HG03025 (cell line): ENCODE measurements around the gene CDC123.
A peak's percentile ranks its signal among the peaks of the same experiment; 100 is the strongest.

Experiments
- ATAC-seq: cut with Tn5 transposase; IDR thresholded peaks from one replicate; pipeline ENCODE4 v1.9.1; 2021; ENCODE audit warnings: mild to moderate bottlenecking, moderate library complexity; ENCODE audit not compliant: unreplicated experiment, low FRiP score

Gene CDC123

GRCh38 chr10:12188656-12189055 is 7.3 kb upstream of the CDC123 start:
- ATAC-seq: no peak

GRCh38 chr10:12189426-12189825 is 6.6 kb upstream of the CDC123 start:
- ATAC-seq: no peak

- ATAC-seq: no peak
Measured at GRCh38 chr10:12191715-12192114, 4.3 kb upstream of the CDC123 start.

- ATAC-seq: no peak
Measured at GRCh38 chr10:12193193-12193592, 2.8 kb upstream of the CDC123 start.

GRCh38 chr10:12194752-12195271 is 1.2 kb upstream of the CDC123 start:
- ATAC-seq: no peak

- peak; percentile 15 for ATAC-seq
Measured at GRCh38 chr10:12195281-12195602, 746 bp upstream of the CDC123 start.

GRCh38 chr10:12196531-12197211 is 683 bp downstream of the CDC123 start:
- peak; percentile 4 for ATAC-seq

GRCh38 chr10:12198156-12198555 is 2.2 kb downstream of the CDC123 start:
- no peak for ATAC-seq

GRCh38 chr10:12200850-12201249 is 4.9 kb downstream of the CDC123 start:
- ATAC-seq: no peak

- no peak for ATAC-seq
Measured at GRCh38 chr10:12201543-12201942, 5.6 kb downstream of the CDC123 start.

- ATAC-seq: no peak
Measured at GRCh38 chr10:12202226-12202625, 6.2 kb downstream of the CDC123 start.

GRCh38 chr10:12205082-12205481 is 9.1 kb downstream of the CDC123 start:
- no peak for ATAC-seq

- no peak for ATAC-seq
Measured at GRCh38 chr10:12207114-12207513, 11.1 kb downstream of the CDC123 start.

GRCh38 chr10:12208460-12208859 is 12.5 kb downstream of the CDC123 start:
- no peak for ATAC-seq

GRCh38 chr10:12212454-12212853 is 16.5 kb downstream of the CDC123 start:
- ATAC-seq: no peak

- no peak for ATAC-seq
Measured at GRCh38 chr10:12213621-12214020, 17.6 kb downstream of the CDC123 start.

- ATAC-seq: no peak
Measured at GRCh38 chr10:12214093-12214492, 18.1 kb downstream of the CDC123 start.

GRCh38 chr10:12214763-12215218 is 18.8 kb downstream of the CDC123 start:
- no peak for ATAC-seq

GRCh38 chr10:12218991-12219390 is 23.0 kb downstream of the CDC123 start:
- ATAC-seq: no peak

- ATAC-seq: no peak
Measured at GRCh38 chr10:12221323-12222298, 25.6 kb downstream of the CDC123 start.

- no peak for ATAC-seq
Measured at GRCh38 chr10:12225444-12225843, 29.5 kb downstream of the CDC123 start.
